ENCODE data around the gene SULT1C2. TPM values are rescaled to one million over a fixed set of nuclear protein-coding genes. Genes with fewer than 3 reads are reported as not detected.
"Not testable (repeated sequence)": the region's sequence is repeated elsewhere in the genome, so short reads cannot be mapped to it uniquely, and the experiment has no call there.

Gene SULT1C2
- total and polyA plus RNA-seq, 2 of the 13 experiments (the other 11 are each of a cell fraction or from before 2014, with no cell fraction given) = 4.0 to 6.2 TPM

DNA sequence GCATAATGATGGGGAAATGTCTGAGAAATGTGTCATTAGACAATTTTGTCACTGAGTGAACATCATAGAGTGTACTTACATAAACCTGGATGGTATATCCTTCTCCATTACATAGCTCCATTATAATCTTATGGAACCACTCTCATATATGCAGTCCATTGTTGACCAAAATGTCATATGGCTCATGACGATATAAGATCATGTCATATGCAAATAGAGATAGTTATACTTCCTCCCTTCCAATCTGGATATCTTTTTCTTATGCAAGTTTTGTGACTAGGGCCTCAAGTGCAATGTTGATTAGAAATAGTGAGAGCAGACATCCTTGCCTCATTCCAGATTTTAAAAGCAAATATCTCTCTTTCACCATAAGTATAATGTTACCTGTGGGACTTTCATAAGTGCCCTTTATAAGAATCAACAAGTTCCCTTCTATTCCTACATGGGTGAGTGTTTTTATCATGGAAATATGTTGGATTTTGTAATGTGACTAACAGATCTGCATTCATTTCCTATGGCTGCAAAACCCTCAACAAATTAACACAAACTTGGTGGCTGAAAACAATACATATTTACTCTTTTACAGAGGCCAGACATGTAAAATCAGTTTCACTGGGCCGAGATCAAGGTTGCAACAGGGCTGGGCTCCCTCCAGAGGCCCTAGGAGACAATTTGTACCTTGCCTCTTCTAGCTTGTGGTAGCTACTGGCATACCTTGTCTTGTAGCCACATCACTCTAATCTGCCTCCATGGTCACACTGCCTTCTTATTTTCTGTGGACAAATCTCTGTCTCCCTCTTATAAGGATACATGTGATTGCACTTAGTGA, 67.4 kb downstream of the SULT1C2 start (continued):
- TF ChIP-seq USF2 (IDR thresholded peaks at IDR 0.05; ENCODE audit: low read depth, low read length) (no peak), USF2 (CRISPR knock-in tag; IDR thresholded peaks at IDR 0.05; ENCODE audit: borderline replicate concordance) (no peak)

DNA sequence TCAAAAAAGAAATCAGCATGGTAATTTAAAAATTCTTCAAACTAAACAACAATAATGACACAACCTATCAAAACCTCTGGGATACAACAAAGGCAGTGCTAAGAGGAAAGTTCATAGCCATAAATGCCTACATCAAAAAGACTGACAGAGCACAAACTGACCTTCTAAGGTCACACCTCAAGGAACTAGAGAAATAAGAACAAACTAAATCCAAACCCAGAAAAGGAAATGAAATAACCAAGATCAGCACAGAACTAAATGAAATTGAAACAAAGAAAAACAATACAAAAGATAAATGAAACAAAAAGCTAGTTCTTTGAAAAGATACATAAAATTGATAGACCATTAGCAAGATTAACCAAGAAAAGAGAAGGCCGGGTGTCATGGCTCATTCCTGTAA, 70.6 kb downstream of the SULT1C2 start:
- H3K9me3 ChIP-seq (ENCODE audit: low read length); ATAC-seq; H4K20me1 ChIP-seq (ENCODE audit: insufficient read depth, low read length); in situ Hi-C loops (cut with HindIII; ENCODE audit: extremely low pct_ligation_motif_present, low pct_unique_long_range_greater_than_20kb); BruUV-seq (replicated peaks); H3K27ac ChIP-seq (ENCODE audit: extremely low read length, insufficient read depth, low read length); H3K36me3 ChIP-seq (replicated peaks in 1 of 2; ENCODE audit: control insufficient read depth in 1 of 2, insufficient read depth in 2 of 2, low read length in 2 of 2); H2AFZ ChIP-seq (ENCODE audit: low read length); intact Hi-C loops (cut with micrococcal nuclease; ENCODE audit: unreplicated experiment); DNase-seq (ENCODE audit: low spot score); H3K4me1 ChIP-seq (ENCODE audit: insufficient read depth, low read length); H3K27me3 ChIP-seq (ENCODE audit: control insufficient read depth in 1 of 2, insufficient read depth in 2 of 2, low read length in 2 of 2); H3K4me2 ChIP-seq (ENCODE audit: low read depth, low read length); POLR2A ChIA-PET; CTCF ChIA-PET (ENCODE audit: low intra/inter-chr PET ratio, low total read pairs); H3K9ac ChIP-seq (ENCODE audit: insufficient read depth, low read depth, low read length); H3K79me2 ChIP-seq (ENCODE audit: insufficient read depth, low read length); H3K4me3 ChIP-seq (replicated peaks in 1 of 3; ENCODE audit: insufficient read depth in 1 of 3, low read depth in 2 of 3, low read length in 3 of 3); FAIRE-seq: not testable (repeated sequence)
- WGBS (ENCODE audit: low lambda C conversion rate) = 21% methylated on average over 1 of the region's 1 CpG

Other genes starting within 250 kb of the SULT1C2 start
- not detected in 2 replicates for gene SULT1C3, start 48.9 kb upstream of the SULT1C2 start, total RNA-seq (2016; rRNA removed; fragmentation: Illumina TruSeq; extraction: Trizol)
- not detected in 2 replicates for gene SULT1C3, start 48.9 kb upstream of the SULT1C2 start, polyA plus RNA-seq (2011; rRNA removed)
- gene SULT1C4, start 89.1 kb downstream of the SULT1C2 start, total RNA-seq (2016; rRNA removed; fragmentation: Illumina TruSeq; extraction: Trizol) = 1.3 and 2.6 TPM in 2 replicates
- 8.3 and 8.6 TPM in 2 replicates for gene SULT1C4, start 89.1 kb downstream of the SULT1C2 start, polyA plus RNA-seq (2011; rRNA removed)
- 22.5 and 30.6 TPM in 2 replicates for gene GCC2, start 160.3 kb downstream of the SULT1C2 start, total RNA-seq (2016; rRNA removed; fragmentation: Illumina TruSeq; extraction: Trizol)
- gene GCC2, start 160.3 kb downstream of the SULT1C2 start, polyA plus RNA-seq (2011; rRNA removed) = 15.2 and 17.6 TPM in 2 replicates
- 38.3 and 55.1 TPM in 2 replicates for gene LIMS1, start 245.6 kb downstream of the SULT1C2 start, total RNA-seq (2016; rRNA removed; fragmentation: Illumina TruSeq; extraction: Trizol)
- 35.5 and 49.6 TPM in 2 replicates for gene LIMS1, start 245.6 kb downstream of the SULT1C2 start, polyA plus RNA-seq (2011; rRNA removed)